D721Med (cell line): ENCODE results near the gene STAC2.

Source experiments
- DNase-seq: peaks from one replicate; pipeline ENCODE4 v3.0.0; 2011; ENCODE audit warnings: low spot score; ENCODE audit not compliant: insufficient read length
- FAIRE-seq: peaks from 2 replicates; lab custom pipeline; 2011; peaks lifted over from hg19 to GRCh38; lab: Jason Lieb, UNC
- TF ChIP-seq, protein P1 (sequence below): IDR thresholded peaks from 2 replicates; pipeline ENCODE4 v1.5.1; 2012; ENCODE audit warnings: mild to moderate bottlenecking, control low read depth; ENCODE audit not compliant: insufficient read depth; ENCODE audit errors: missing control alignments

The STAC2 gene

DNA sequence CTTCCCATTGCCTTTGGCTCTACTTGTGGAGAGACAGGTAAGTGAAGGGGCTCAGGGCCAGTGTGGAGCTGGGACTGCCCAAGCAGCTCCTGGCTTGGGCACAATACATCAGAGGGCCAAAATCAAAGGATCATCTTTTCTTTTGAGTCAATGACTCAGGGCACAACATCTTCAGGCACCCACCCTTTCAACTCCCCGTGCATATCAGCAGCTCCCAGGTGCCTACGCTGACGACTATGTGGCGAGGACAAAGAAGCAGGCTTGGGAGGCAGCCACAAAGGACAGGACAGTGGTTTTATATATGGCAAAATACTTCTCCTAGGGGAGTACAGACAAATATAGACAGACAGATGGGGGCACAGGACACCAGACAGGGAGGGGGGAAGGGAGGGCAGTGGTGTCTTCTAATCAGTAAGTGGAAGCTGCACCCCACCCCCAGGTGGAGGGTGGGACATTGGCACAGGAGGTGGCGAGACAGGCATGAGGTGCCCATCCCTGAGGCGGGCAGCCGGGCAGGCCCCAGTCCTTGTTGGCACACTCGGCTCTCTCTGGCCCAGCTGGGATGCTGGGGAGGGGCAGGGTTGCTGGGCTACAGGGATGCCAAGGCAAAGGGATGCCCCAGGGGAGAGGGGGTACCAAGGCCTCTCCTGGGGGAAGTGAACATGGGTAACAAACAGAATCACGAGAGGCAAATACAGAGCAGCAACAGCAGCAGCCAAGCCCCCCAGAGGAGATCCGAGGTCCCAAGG, 52.0 kb downstream of the STAC2 start:
- FAIRE-seq (no peak), DNase-seq (no peak)
- TF ChIP-seq, protein P1, sequence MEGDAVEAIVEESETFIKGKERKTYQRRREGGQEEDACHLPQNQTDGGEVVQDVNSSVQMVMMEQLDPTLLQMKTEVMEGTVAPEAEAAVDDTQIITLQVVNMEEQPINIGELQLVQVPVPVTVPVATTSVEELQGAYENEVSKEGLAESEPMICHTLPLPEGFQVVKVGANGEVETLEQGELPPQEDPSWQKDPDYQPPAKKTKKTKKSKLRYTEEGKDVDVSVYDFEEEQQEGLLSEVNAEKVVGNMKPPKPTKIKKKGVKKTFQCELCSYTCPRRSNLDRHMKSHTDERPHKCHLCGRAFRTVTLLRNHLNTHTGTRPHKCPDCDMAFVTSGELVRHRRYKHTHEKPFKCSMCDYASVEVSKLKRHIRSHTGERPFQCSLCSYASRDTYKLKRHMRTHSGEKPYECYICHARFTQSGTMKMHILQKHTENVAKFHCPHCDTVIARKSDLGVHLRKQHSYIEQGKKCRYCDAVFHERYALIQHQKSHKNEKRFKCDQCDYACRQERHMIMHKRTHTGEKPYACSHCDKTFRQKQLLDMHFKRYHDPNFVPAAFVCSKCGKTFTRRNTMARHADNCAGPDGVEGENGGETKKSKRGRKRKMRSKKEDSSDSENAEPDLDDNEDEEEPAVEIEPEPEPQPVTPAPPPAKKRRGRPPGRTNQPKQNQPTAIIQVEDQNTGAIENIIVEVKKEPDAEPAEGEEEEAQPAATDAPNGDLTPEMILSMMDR = no peak

GRCh38 chr17:39173080-39173479, 52.7 kb downstream of the STAC2 start:
- TF ChIP-seq, protein P1 = no peak

DNA sequence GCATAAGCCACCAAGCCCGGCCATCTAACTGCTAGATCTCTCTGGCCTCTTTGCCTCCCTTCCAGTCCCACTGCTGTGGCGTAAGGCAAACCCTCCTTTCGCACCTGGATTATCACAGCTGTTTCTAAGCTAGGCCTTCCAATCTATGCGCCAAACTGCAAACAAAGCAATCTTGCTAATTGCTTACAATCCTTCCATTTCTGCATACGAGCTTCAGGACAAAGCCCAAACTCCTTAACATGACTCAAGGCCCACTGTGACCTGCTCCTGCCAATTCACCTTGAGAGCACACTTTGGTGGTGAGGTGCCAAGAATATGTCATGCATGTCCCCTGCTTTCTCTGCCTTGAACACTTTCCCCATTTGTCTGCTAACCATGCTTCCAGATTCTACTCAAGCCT, 53.8 kb downstream of the STAC2 start:
- TF ChIP-seq, protein P1 = no peak
- DNase-seq (no peak), FAIRE-seq (no peak)

More at GRCh38 chr17:39173080-39173479, 52.7 kb downstream of the STAC2 start:
- FAIRE-seq (no peak), DNase-seq (no peak)

DNA sequence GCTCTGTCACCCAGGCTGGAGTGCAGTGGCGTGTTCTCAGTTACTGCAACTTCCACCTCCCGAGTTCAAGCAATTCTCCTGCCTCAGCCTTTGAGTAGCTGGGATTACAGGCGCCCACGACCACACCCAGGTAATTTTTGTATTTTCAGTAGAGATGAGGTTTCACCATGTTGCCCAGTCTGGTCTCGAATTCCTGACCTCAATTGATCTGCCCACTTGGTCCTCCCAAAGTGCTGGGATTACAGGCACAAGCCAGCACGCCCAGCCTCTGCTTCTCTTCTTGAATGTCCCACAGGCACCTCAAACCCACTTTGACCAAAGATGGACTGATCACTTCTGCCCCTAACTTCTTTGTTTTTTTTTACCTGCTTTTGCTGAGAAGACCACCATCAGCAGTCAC, 55.2 kb downstream of the STAC2 start:
- FAIRE-seq = no peak

GRCh38 chr17:39170109-39170508, 55.6 kb downstream of the STAC2 start:
- FAIRE-seq (no peak), DNase-seq (no peak)
- TF ChIP-seq, protein P1 = no peak

More for the DNA sequence above, 55.2 kb downstream of the STAC2 start:
- TF ChIP-seq, protein P1 = no peak
- DNase-seq = no peak

GRCh38 chr17:39169518-39169917, 56.2 kb downstream of the STAC2 start:
- no peak for FAIRE-seq

More at GRCh38 chr17:39169518-39169917, 56.2 kb downstream of the STAC2 start:
- TF ChIP-seq, protein P1 = no peak
- no peak for DNase-seq
